HG03432 (cell line): ENCODE data around the gene ODAM.
"Not testable (repeated sequence)": the region's sequence is repeated elsewhere in the genome, so short reads cannot be mapped to it uniquely, and the experiment has no call there.

Source experiments
- ATAC-seq: cut with Tn5 transposase; IDR thresholded peaks from one replicate; pipeline ENCODE4 v1.9.1; 2021; ENCODE audit warnings: mild to moderate bottlenecking, moderate library complexity; ENCODE audit not compliant: unreplicated experiment

The ODAM gene, protein sequence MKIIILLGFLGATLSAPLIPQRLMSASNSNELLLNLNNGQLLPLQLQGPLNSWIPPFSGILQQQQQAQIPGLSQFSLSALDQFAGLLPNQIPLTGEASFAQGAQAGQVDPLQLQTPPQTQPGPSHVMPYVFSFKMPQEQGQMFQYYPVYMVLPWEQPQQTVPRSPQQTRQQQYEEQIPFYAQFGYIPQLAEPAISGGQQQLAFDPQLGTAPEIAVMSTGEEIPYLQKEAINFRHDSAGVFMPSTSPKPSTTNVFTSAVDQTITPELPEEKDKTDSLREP

GRCh38 chr4:70195425-70195824 lies at the start of gene ODAM:
Gene ODAM, plus strand, starts transcription at chr4:70195725. Its CDS starts 819 bp downstream, at chr4:70196544.
- ATAC-seq = no peak

GRCh38 chr4:70151271-70151670 lies 44.3 kb upstream of the ODAM start:
- no peak for ATAC-seq

- no peak for ATAC-seq
Measured at GRCh38 chr4:70152088-70152487, 43.4 kb upstream of the ODAM start.

GRCh38 chr4:70153937-70154336 lies 41.6 kb upstream of the ODAM start, which contains the start of gene PRR27:
Gene PRR27, plus strand, starts transcription at chr4:70154237. Its CDS starts 139 bp downstream, at chr4:70154376.
- no peak for ATAC-seq

DNA sequence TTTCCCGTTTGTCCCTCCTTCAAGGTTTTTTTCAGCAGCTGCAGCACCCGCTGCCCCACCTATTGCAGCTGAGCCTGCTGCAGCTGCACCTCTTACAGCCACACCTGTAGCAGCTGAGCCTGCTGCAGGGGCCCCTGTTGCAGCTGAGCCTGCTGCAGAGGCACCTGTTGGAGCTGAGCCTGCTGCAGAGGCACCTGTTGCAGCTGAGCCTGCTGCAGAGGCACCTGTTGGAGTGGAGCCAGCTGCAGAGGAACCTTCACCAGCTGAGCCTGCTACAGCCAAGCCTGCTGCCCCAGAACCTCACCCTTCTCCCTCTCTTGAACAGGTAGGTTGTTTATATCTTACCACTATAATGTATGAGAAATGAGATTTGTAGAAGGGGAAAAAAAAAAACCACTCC lies 36.9 kb upstream of the ODAM start:
- no peak for ATAC-seq

- no peak for ATAC-seq
Measured at GRCh38 chr4:70177090-70177489, 18.4 kb upstream of the ODAM start.

DNA sequence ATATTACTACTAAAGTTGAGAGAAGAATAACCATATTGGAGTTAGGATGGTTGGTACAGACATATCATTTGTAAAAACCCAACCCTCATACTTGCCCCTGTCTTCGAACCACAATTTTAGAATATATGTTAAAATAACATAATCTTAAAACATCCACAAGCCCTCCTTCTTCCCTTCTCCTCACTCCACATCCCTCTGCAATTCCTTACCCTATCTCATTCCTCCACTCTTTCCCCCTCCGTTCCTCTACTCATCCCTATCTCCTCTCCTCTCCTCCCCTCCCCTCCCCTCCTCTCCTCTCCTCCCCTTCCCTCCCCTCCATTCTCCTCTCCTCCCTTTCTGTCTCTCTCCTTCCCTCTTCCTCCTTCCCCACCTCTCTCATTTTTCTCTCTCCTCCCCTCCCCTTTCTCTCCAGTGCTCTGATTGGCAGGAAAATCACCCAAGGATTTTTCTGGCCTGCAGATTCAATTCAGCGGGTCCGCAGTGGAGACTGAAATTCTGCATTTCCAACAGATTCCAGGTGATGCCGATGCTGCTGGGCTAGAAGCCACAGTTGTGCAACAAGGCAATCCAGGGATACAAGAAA lies 17.4 kb upstream of the ODAM start:
- ATAC-seq = no peak

GRCh38 chr4:70179811-70180210 lies 15.7 kb upstream of the ODAM start:
- no peak for ATAC-seq

GRCh38 chr4:70181864-70182263 lies 13.7 kb upstream of the ODAM start:
- ATAC-seq = no peak

- ATAC-seq = no peak
Measured at GRCh38 chr4:70182517-70183167, 12.9 kb upstream of the ODAM start.

- peak; percentile 88 for ATAC-seq
Measured at GRCh38 chr4:70183168-70183939, 12.2 kb upstream of the ODAM start.

DNA sequence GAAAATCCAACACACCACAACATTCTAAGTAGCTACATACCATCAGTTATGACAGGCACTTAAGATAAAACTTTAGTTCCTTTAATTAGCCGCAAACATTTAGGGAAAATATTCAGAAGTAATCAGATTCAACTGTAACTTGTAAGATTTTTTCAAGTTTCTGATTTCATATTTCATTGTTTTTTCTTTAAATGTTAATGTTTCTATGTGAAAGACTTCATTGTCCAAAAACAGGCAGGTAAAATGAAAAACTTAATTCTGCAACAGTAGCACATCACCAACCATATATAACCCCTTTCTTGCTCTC lies 11.6 kb upstream of the ODAM start:
- ATAC-seq = no peak

DNA sequence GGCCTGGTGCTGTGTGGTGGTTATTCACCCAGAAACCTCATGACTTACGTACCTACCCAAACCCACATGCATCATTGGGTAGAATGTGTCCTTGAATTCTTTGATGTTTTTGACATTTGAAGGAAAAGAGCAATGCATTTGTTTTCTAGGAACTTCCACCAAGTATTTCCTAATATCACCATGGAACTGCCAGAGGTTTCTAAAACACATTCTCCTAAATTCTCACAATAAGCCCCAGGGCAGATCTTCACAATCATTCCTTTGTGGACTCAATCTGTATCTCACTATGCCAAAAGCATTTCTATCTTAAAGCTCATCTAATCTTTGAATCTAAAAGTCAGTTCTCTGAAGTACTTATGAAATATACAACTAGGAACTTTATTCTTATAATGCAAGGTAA lies 8.3 kb upstream of the ODAM start:
- ATAC-seq = no peak

- ATAC-seq = no peak
Measured at GRCh38 chr4:70190579-70190978, 4.9 kb upstream of the ODAM start.

DNA sequence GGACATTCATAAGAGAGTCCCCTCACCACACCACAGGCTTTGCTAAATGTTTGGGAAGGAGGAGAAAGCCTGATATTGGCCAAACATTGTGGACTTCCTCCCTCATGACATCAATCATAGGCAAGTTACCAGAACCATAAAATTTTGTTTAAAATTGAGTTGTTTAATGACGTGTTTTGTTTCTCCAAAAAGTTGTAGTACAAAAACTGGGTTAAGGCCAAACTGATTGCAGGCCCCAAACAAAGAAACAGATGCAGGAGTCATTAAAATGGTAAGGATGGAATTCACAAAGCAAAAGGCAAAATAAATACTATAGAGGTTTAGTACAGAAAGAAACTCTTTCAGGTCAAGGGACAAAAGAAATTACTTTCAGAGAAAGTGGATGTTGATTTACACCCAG lies 3.9 kb upstream of the ODAM start:
- ATAC-seq = no peak

DNA sequence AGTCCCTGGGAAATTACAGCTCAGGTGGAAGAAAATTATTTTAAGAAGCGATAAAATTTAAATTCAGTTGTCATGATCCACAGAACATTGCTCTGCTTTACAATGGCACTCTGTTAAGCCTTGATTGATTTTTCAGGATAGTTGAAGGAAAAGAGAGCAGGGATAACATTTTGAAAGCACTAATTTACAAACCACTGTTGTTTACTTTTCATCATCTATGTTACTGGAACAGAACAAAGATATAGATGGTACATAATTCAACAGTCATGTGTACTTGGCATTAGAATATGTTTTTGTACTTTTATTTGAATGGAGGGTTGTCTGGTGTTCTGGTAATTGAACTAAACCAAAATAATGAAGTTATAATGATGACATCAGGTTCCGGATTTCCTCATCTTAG lies 2.6 kb upstream of the ODAM start:
- ATAC-seq = no peak

DNA sequence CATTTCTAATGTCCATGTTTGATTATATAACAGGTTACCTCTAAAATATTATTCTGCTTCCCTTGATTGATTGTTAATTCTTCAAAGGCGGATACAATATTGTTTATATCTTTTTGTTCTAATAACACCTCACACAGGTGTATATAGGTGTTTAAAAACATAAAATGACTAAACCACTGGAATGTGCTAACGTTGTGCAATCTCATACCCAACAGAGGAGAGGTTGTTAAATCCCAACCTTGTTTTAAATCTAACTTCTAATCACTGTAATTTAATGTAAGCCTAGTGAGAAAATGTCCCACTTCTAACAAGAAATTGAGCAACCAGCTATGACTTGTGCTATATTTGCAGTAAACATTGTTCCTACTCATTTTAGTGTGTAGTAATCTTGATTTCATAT lies 1.3 kb downstream of the ODAM start:
- ATAC-seq = no peak

DNA sequence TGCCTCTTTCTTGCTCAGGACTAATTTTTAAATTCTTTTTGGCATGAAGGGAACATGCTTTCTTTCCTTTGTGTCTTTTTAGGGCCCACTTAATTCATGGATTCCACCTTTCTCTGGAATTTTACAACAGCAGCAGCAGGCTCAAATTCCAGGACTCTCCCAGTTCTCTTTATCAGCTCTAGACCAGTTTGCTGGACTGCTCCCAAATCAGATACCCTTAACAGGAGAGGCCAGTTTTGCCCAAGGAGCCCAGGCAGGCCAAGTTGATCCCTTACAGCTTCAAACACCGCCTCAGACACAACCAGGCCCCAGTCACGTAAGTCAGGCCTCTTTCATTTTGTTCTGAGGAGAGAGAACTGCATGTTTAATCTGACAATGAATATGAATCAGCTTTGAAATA lies 2.3 kb downstream of the ODAM start:
- ATAC-seq = no peak

GRCh38 chr4:70203601-70204000 lies 8.1 kb downstream of the ODAM start:
- no peak for ATAC-seq

- ATAC-seq = not testable (repeated sequence)
Measured at GRCh38 chr4:70212752-70213151, 17.2 kb downstream of the ODAM start.

DNA sequence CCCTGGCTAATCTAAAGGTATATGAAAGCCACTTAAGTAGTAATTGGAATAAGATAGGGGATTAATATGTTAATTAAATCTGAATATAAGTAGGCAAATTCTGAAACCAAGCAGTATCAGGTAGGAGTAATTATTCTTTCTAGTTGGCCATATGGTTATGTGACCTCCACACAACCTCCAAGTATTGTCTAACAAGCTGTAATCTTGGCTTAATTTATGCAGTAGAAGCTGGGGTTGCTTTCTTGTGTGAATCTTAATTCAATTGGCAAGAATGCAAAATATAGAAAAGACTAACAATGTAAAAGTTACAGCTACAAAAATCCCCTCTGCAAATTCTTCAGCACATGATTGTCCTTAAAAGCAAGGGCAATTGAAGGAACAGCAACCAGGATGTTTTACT lies 20.6 kb downstream of the ODAM start:
- not testable (repeated sequence) for ATAC-seq

GRCh38 chr4:70216550-70216949 lies 21.0 kb downstream of the ODAM start:
- not testable (repeated sequence) for ATAC-seq
